AG04450 (cell line): Measurements from ENCODE around the gene RAP2A. TPM values are rescaled to one million over a fixed set of nuclear protein-coding genes. Genes with fewer than 3 reads are reported as not detected.

Experiments
- CTCF ChIA-PET: fragments of 300-600, 350-600 bp; formaldehyde crosslinking; extraction: SDS; loops from one replicate; lab custom pipeline; 2022; ENCODE audit warnings: antibody characterized with exemption, inconsistent platforms; lab: Charles Lee
- POLR2A ChIA-PET: fragments of 350-600 bp; formaldehyde crosslinking; extraction: SDS; loops from one replicate; lab custom pipeline; 2021; ENCODE audit warnings: antibody characterized with exemption, inconsistent platforms; lab: Yijun Ruan, JAX
- DNase-seq: peaks from one replicate; pipeline ENCODE4 v3.0.0-alpha.2; 2011; ENCODE audit warnings: low read depth, low spot score
- H3K27ac ChIP-seq: one replicate; pipeline ENCODE4 v1.5.1; 2012; ENCODE audit warnings: low read depth, low read length, control low read depth
- H3K27me3 ChIP-seq: one replicate; pipeline ENCODE4 v1.6.0; 2012; ENCODE audit warnings: low read length; ENCODE audit not compliant: control insufficient read depth, insufficient read depth
- H3K4me3 ChIP-seq: 2 replicates; pipeline ENCODE4 v1.5.1; 2011; ENCODE audit warnings: mild to moderate bottlenecking, low read depth, low read length, control low read depth
- H3K9me3 ChIP-seq: 2 replicates; pipeline ENCODE4 v1.5.1; 2012; ENCODE audit warnings: low read length; ENCODE audit not compliant: control insufficient read depth, insufficient read depth
- CTCF ChIP-seq: IDR thresholded peaks from 2 replicates; pipeline ENCODE4 v1.5.1; 2011; ENCODE audit warnings: low read depth, low read length, control low read depth, inconsistent platforms
- polyA plus RNA-seq: library from polyadenylated mRNA; depleted of rRNA; stranded (reverse); fragments of >200 nt; gene quantifications from 2 replicates; pipeline ENCODE4 v1.2.3, GENCODE V29; 2011; rRNA removed
- small RNA-seq: library from RNA; depleted of rRNA; stranded (forward); fragments of <200 nt; gene quantifications from one replicate; pipeline ENCODE3, GENCODE V24; 2012; ENCODE audit warnings: low read depth; ENCODE audit not compliant: insufficient read length

Gene RAP2A
- polyA plus RNA-seq, 1 experiment = 21.5 TPM

GRCh38 chr13:97515643-97516042 lies 81.7 kb downstream of the RAP2A start:
- CTCF ChIA-PET = no interaction called here
- Histone ChIP-seq H3K9me3 (peaks cover 3% of the 10 kb centered on the region), H3K4me3 (no peak overlapping the region), H3K27ac (no peak overlapping the region), H3K27me3 (no peaks in the 10 kb centered on the region)
- POLR2A ChIA-PET = no interaction called here
- no peak for TF ChIP-seq CTCF
- no peak for DNase-seq

GRCh38 chr13:97517967-97518366 lies 84.0 kb downstream of the RAP2A start:
- no peak for DNase-seq
- CTCF ChIA-PET = no interaction called here
- peaks cover under 1% of the 10 kb centered on the region for H3K9me3 ChIP-seq
- TF ChIP-seq CTCF = no peak
- no peak overlapping the region for H3K4me3 ChIP-seq
- H3K27ac ChIP-seq = no peak overlapping the region
- POLR2A ChIA-PET = no interaction called here
- H3K27me3 ChIP-seq = no peaks in the 10 kb centered on the region

Small RNA genes lying within 50 kb of the gene (small RNA-seq; reads per million reads assigned to genes)
- not detected for gene AL442067.1

Other genes starting within 250 kb of the RAP2A start
- 42.4 and 44.0 TPM in 2 replicates for gene MBNL2, start 211.8 kb upstream of the RAP2A start, polyA plus RNA-seq